Breast epithelium (tissue), 3 donors: ENCODE measurements around the gene EMC10.

Experiments
- CTCF ChIP-seq, 3 donors: fragments of 450-650 bp; IDR thresholded peaks; one replicate each; pipeline ENCODE4 v1.5.1; 2016 to 2017; ENCODE audit warnings: antibody characterized with exemption in 3 of 3, mild to moderate bottlenecking in 3 of 3, moderate library complexity in 3 of 3
- POLR2AphosphoS5 ChIP-seq, 3 donors: sonication (generic); formaldehyde crosslinking; IDR thresholded peaks; one replicate each; pipeline ENCODE4 v1.6.1; 2017; ENCODE audit warnings: antibody characterized with exemption in 3 of 3

GRCh38 chr19:50518091-50519005, 42.0 kb downstream of the EMC10 start:
- no peak for TF ChIP-seq POLR2AphosphoS5 (IDR thresholded peaks at IDR 0.05)
- no peak for TF ChIP-seq CTCF (IDR thresholded peaks at IDR 0.05)
